ENCODE data around the gene ACOT13.
"Not testable (repeated sequence)": the region's sequence is repeated elsewhere in the genome, so short reads cannot be mapped to it uniquely, and the experiment has no call there.

ACOT13 gene

DNA sequence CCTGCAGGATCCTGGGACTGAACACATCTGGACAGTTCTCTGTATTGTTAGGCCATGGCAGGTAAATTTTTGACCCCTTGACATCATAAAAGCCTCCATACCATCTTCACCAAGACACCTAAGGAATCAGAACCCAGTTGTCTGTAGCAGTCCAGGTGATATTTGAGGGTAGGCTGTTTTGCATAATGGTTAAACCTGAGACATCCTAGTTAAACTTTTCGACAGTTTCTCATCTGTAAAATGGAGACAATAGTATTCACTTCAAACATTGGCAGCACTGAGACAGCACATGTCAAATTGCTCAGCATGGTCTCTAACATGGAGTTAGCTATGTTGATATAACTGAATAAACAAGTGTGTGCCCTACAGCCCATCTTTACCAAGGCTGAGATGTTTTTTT lies 27.3 kb downstream of the ACOT13 start:
- DNase-seq: no peak

GRCh38 chr6:24695635-24696034 lies 28.8 kb downstream of the ACOT13 start:
- DNase-seq: peak; percentile 69

- DNase-seq: no peak
These were observed 29.2 kb downstream of the ACOT13 start for GRCh38 chr6:24696097-24696496.

GRCh38 chr6:24699521-24700359 lies 32.9 kb downstream of the ACOT13 start:
- no peak for DNase-seq

DNA sequence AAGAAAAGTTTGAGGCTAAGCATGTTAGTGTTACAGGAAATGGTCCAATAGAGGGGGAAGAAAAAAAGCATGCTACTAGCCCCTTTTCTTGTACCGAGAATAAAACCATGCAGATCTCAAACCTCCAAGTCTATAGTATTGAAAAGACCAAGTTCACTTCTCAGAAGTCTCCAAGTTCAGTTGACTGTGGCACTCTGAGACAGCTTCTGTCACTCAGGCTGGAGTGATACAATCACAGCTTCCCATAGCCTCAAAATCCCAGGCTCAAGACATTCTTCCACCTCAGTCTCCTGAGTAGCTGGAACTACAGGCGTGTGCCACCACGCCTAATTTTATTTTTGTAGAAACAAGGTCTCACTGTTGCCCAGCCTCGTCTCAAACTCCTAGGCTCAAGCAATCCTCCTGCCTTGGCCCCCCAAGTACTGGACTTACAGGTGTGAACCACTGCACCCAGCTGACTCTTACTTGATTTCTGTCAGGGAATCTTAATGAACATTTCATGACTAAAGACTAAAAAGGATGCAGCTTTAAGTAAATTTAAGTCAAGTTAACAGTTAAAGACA lies 35.9 kb downstream of the ACOT13 start:
- no peak for DNase-seq

DNA sequence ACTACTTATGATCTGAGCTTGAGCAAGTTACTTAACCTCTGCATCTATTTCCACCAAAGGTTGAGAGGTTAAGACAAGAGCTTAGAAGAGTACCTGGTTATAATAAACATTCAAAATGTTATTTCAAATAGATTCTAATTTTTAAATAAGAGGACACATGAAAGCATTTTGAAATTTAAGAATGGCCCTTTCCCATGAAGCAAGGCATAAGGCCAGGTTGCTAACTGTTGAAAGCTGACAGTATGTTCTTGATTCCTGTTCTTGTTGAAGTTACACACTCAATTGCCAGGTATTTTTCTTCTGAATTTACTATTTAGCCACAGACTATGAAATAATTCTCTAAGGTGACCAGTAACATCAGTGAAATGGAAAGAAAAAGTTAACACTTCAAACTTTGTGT lies 37.6 kb downstream of the ACOT13 start:
- no peak for DNase-seq

DNA sequence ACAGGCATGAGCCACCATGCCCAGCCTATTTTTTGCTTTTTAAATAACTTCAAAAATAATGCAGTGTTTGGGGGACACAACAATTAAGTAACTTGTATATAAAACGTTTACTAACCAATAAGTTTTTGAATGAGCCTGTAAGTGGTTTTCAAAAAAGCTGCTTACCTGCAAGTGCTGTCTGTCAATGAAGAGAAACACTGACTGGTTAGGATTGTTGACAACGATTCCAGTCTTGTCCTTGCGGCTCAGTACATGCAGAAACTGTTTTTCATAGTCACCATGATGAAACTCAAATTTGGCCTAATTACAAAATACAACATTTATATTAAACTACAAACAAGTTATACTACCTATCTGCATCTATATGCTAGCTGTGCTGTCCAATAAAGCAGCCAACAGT lies 41.7 kb downstream of the ACOT13 start:
- DNase-seq: no peak

DNA sequence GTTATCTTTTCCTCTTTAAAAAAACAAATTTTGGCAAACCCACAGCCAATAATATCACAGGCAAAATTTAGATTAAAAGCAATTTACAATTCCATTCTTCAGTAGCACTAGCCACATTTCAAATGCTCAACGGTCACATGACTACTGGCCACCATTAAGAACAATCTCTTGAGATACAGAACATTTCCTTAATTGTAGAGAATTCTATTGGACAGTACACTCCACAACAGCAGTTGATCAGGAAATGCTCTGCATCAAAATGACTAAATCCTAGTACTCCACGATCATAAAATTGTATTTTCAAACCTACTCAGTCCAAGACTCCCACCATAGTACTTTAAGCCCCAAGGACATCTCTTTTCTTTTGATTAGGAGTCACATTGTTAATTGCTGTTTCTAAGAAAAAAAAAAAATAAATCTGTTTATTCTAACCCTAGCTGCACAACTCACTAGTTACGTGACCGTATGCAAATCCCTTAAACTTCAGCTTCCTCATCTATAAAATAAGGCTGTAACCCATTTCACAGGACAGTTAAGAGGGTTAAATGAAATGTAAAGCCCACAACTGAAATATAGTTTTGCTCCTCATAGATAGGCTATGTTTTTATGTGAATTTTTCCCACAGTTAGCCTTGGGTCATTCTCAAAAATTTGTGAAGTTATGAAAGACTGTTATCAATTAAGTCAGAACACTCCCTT lies 42.3 kb downstream of the ACOT13 start:
- no peak for DNase-seq

DNA sequence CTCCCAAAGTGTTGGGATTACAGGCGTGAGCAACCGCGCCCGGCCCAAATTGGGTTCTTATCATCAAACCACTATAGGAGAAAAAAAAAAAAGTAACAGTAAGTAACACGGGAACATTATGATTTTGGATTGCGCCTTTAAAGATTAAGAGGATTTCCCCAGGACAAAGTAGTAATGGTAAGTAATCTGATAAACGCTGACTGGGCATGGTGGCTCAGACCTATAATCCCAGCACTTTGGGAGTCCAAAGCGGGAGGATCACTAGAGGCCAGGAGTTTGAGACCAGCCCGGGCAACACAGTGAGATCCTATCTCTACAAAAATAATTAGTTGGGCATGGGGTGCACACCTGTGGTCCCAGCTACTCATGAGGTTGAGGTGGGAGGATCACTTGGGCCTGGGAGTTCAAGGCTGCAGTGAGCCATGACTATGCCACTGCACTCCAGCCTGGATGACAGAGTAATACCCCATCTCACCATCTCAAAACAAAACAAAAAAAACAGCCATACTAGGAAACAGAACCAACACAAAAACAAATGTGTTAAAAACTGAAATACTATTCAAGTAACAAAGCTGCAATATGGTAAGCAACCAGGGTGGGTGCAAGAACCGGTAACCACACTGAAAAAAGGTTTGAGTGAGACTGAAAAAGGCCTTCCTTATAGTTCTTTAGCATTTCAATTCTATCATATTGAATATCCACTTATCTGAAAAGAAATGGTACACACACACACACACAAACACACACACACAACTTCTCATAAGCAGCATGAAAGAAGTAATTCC lies 43.8 kb downstream of the ACOT13 start:
- DNase-seq: no peak

DNA sequence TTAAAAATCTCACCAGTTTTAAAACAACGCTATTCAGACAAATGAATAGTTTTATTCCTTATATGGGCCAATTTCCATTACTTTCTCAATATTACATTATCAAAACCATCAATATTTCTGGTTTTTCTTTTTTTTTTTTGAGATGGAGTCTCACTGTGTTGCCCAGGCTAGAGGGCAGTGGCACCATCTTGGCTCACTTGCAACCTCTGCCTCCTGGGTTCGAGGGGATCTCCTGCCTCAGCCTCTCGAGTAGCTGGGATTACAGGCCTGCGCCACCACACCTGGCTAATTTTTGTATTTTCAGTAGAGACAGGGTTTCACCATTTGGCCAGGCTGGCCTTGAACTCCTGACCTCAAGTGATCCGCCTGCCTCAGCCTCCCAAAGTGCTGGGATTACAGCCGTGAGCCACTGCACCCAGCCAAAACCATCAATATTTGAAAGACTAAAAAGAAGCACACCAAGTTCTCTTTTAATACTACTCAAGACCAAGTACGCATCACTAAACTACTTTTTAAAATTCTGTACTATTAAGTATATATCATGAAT lies 49.8 kb downstream of the ACOT13 start:
- DNase-seq: not testable (repeated sequence)

- no peak for DNase-seq
These were observed 51.7 kb downstream of the ACOT13 start for GRCh38 chr6:24718449-24719124.

GRCh38 chr6:24719125-24719971 lies 52.5 kb downstream of the ACOT13 start, which contains the start of gene C6orf62:
TSS of gene C6orf62 (minus strand) at chr6:24719154. CDS start at chr6:24718668, 486 bp downstream.
- DNase-seq: peak; percentile 37

DNA sequence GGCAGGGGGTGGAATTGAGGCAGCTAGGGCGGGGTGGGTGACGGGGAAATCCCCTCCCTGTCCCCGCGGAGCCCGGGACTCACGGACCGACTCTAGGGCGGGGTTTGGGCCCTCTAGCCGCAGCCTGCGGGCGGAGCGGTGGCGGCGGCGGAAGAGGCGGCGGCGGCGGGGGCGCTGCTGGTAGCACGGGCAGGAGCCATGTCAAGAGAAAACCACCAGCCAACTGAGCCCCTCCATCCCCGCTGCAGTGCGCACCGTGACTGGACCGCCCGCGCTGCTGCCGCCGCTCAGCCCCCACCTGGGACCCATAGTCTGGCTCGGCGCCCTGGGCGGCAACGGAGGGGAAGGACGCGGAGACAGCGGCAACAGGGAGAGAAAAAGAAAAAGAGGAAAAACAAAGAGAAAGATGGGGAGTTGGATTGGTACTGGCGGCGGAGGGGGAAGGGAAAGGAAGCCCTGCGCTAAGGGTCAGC lies 53.3 kb downstream of the ACOT13 start:
- peak; percentile 22 for DNase-seq

DNA sequence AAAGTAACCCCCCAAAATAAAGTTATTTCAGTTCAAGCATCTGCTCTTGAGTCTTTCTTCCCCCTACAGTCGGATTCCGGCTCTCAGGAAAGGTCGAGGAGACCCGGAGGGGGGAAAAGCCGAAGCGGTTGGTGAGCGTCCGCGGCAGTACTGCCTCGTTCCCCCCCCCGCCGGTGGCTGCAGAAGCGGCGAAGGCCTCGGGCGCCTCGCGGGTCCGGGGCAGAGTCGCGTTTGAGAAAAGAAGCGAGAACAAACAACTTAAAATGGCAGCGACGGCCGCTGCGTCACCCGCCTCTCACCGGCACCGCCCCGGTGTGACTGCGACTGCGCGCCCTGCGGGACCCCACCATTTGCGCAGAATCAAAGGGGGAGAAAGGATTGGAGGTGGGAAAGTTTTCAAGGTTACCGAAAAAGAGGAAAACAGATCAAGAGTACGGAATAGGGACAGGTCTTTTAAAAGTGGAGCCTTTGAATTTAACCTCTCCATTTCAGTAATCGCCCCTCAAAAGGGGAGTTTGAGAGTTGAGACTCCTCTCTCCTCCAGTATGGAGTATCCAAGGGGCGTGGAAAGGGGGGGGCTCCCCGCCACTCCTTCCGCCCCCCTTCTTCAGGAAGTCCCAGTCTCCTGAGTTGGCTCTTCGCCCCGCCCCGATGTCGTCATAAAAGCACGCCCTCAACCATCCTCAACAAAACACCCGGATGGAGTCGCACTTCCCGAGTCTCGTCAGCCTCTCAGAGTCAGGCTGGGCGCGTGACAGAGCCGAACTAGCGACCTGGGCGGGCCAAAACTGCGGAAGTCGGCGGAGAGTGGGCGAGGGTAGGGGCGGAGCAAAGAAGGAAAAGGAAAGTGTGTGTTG lies 54.0 kb downstream of the ACOT13 start:
- DNase-seq: peak; percentile 99

- DNase-seq: no peak
These were observed 54.8 kb downstream of the ACOT13 start for GRCh38 chr6:24721461-24722215.

DNA sequence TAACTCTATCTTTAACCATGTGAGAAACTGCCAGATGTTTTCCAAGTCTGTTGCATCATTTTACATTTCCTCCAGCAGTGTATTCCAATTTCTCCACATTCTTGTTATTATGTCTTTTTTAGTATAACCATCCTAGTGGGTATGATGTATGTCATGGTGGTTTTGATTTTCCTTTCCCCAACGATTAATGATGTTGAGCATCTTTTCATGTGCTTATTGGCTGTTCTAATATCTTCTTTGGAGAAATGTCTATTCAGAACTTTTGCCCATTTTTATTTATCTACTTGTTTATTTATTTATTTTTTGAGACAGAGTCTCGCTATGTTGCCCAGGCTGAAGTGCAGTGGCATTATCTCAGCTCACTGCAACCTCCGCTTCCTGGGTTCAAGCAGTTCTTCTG lies 56.4 kb downstream of the ACOT13 start:
- DNase-seq: no peak

DNA sequence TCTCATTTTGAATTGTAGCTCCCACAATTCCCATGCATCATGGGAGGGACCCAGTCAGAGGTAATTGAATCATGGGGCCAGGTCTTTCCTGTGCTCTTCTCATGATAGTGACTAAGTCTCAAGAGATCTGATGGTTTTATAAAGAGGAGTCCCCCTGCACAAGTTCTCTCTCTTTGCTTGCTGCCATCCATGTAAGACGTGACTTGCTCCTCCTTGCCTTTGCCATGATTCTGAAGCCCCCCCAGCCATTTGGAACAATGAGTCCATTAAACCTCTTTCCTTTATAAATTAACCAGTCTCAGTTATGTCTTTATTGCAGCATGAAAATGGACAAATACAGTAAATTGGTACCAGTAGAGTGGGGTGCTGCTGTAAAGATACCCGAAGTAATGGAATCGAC lies 63.8 kb downstream of the ACOT13 start:
- DNase-seq: not testable (repeated sequence)

GRCh38 chr6:24731456-24732134 lies 64.7 kb downstream of the ACOT13 start:
- DNase-seq: not testable (repeated sequence)

GRCh38 chr6:24734166-24734565 lies 67.3 kb downstream of the ACOT13 start:
- no peak for DNase-seq

All from NCI-H1105 treated with DMSO at 0.1 percent for 48 hours (cell line).